HCT116 (cell line): ENCODE data around the gene LSMEM2. TPM values are rescaled to one million over a fixed set of nuclear protein-coding genes. Genes with fewer than 3 reads are reported as not detected.

Experiments used
- ATAC-seq: fragments of 200-7000 bp; cut with Tn5 transposase; 2 replicates; pipeline ENCODE4 v1.9.1; 2020; ENCODE audit warnings: mild to moderate bottlenecking, moderate library complexity
- BruUV-seq: library from RNA; stranded (reverse); fragments of 400-500 nt; replicated peaks from 2 replicates; lab custom pipeline; 2021; lab: Mats Ljungman, UMichigan
- CTCF ChIA-PET: fragments of 300-600 bp; sonication (Branson Sonifier 250); formaldehyde crosslinking; loops from one replicate; lab custom pipeline; 2021; ENCODE audit warnings: antibody characterized with exemption; lab: Charles Lee
- POLR2A ChIA-PET: fragments of 300-600, 350-600 bp; sonication (Branson Sonifier 250); formaldehyde crosslinking; loops from one replicate; lab custom pipeline; 2021; ENCODE audit warnings: antibody characterized with exemption; lab: Charles Lee
- RAD21 ChIA-PET, 2 experiments: fragments of 300-600 bp; sonication (Branson Sonifier 250); formaldehyde crosslinking; loops; one replicate each; lab custom pipeline; 2023; ENCODE audit warnings: low total read pairs in 2 of 2; ENCODE audit not compliant: uncharacterized antibody in 2 of 2, unreplicated experiment in 2 of 2, low non-redundant PET in 1 of 2; lab: Charles Lee
- DNase-seq: peaks from one replicate; pipeline ENCODE4 v3.0.0-alpha.2; 2010; ENCODE audit warnings: low read depth, low spot score
- H2AFZ ChIP-seq: fragments of 200-600 bp; shearing (Covaris generic), sonication (generic); 2 replicates; pipeline ENCODE4 v1.6.1; 2017; ENCODE audit warnings: low read depth, mixed run types, mixed read lengths, antibody characterized with exemption, low read length; ENCODE audit not compliant: poor library complexity, severe bottlenecking
- H3K27ac ChIP-seq: 2 replicates; pipeline ENCODE4 v1.5.1; 2012; ENCODE audit warnings: low read depth, low read length
- H3K27me3 ChIP-seq: fragments of 200-600 bp; sonication (generic); 2 replicates; pipeline ENCODE4 v1.6.1; 2016; ENCODE audit warnings: mixed run types, low read length, mixed read lengths; ENCODE audit not compliant: insufficient read depth
- H3K36me3 ChIP-seq, 2 experiments: fragments of 200-500 bp in 1 of 2; fragments of 200-600 bp in 1 of 2; sonication (Bioruptor generic) in 1 of 2; sonication (generic) in 1 of 2; 2 replicates each; pipeline versions ENCODE4 v1.5.1 to v1.6.1; 2014 to 2016; ENCODE audit warnings: low read length in 2 of 2, inconsistent platforms in 1 of 2, mixed read lengths in 1 of 2, mixed run types in 1 of 2; ENCODE audit not compliant: insufficient read depth in 2 of 2, control insufficient read depth in 1 of 2
- H3K4me1 ChIP-seq, 2 experiments: fragments of 200-600 bp in 1 of 2; sonication (generic) in 1 of 2; 2 replicates each; pipeline versions ENCODE4 v1.5.1 to v1.6.1; 2012 to 2017; ENCODE audit warnings: low read length in 2 of 2, inconsistent platforms in 1 of 2, mild to moderate bottlenecking in 1 of 2, mixed read lengths in 1 of 2, mixed run types in 1 of 2, moderate library complexity in 1 of 2; ENCODE audit not compliant: insufficient read depth in 2 of 2, control insufficient read depth in 1 of 2
- H3K4me2 ChIP-seq: fragments of 200-600 bp; sonication (generic); 2 replicates; pipeline ENCODE4 v1.6.1; 2017; ENCODE audit warnings: mixed run types, low read length, mixed read lengths
- H3K4me3 ChIP-seq, 2 experiments: fragments of 200-600 bp in 1 of 2; sonication (generic) in 1 of 2; replicated peaks in 1 of 2; 2 replicates each; pipeline ENCODE4 v1.5.1; 2011 to 2016; ENCODE audit warnings: low read length in 2 of 2, control low read depth in 1 of 2, low read depth in 1 of 2, mild to moderate bottlenecking in 1 of 2, mixed read lengths in 1 of 2, mixed run types in 1 of 2
- H3K79me2 ChIP-seq: fragments of 200-600 bp; sonication (generic); 2 replicates; pipeline ENCODE4 v1.6.1; 2017; ENCODE audit warnings: mild to moderate bottlenecking, mixed run types, low read length, moderate library complexity, mixed read lengths; ENCODE audit not compliant: insufficient read depth
- H3K9ac ChIP-seq: fragments of 200-600 bp; sonication (generic); 2 replicates; pipeline ENCODE4 v1.6.1; 2016; ENCODE audit warnings: low read length, mixed read lengths
- H3K9me2 ChIP-seq: fragments of 200-600 bp; sonication (generic), shearing (Covaris generic); 2 replicates; pipeline ENCODE4 v1.6.1; 2017; ENCODE audit warnings: mixed run types, mild to moderate bottlenecking, moderate library complexity; ENCODE audit not compliant: insufficient read depth
- H3K9me3 ChIP-seq, 2 experiments: fragments of 200-500 bp in 1 of 2; fragments of 200-600 bp in 1 of 2; sonication (Bioruptor generic) in 1 of 2; sonication (generic) in 1 of 2; 2 replicates each; pipeline ENCODE4 v1.6.1; 2014 to 2017; ENCODE audit warnings: low read length in 2 of 2, mixed read lengths in 2 of 2, inconsistent platforms in 1 of 2, low read depth in 1 of 2, mild to moderate bottlenecking in 1 of 2, mixed run types in 1 of 2, moderate library complexity in 1 of 2; ENCODE audit not compliant: control insufficient read depth in 1 of 2, insufficient read depth in 1 of 2
- H4K20me1 ChIP-seq: fragments of 200-600 bp; sonication (generic), shearing (Covaris generic); 2 replicates; pipeline ENCODE4 v1.6.1; 2017; ENCODE audit warnings: mixed run types, mild to moderate bottlenecking, moderate library complexity; ENCODE audit not compliant: insufficient read depth
- ATF3 ChIP-seq: IDR thresholded peaks from 2 replicates; pipeline ENCODE4 v1.6.1; 2012
- CEBPB ChIP-seq: IDR thresholded peaks from 2 replicates; pipeline ENCODE4 v1.6.1; 2012; ENCODE audit warnings: low read depth
- ELF1 ChIP-seq: IDR thresholded peaks from 2 replicates; pipeline ENCODE4 v1.6.1; 2012; ENCODE audit warnings: low read depth, borderline replicate concordance
- EZH2 ChIP-seq: fragments of 200-600 bp; sonication (generic); IDR thresholded peaks from 2 replicates; pipeline ENCODE4 v1.6.1; 2017; ENCODE audit warnings: antibody characterized with exemption, mixed run types
- EZH2phosphoT487 ChIP-seq: fragments of 200-600 bp; IDR thresholded peaks from 2 replicates; pipeline ENCODE4 v1.6.1; 2018; ENCODE audit warnings: antibody characterized with exemption, borderline replicate concordance
- FOSL1 ChIP-seq: IDR thresholded peaks from 2 replicates; pipeline ENCODE4 v1.6.1; 2012; ENCODE audit warnings: low read depth
- JUND ChIP-seq: IDR thresholded peaks from 2 replicates; pipeline ENCODE4 v1.6.1; 2012
- MAX ChIP-seq: IDR thresholded peaks from 2 replicates; pipeline ENCODE4 v1.6.1; 2012
- POLR2A ChIP-seq: IDR thresholded peaks from 2 replicates; pipeline ENCODE4 v1.7.0; 2011; ENCODE audit warnings: borderline replicate concordance; ENCODE audit not compliant: insufficient read depth, insufficient read length; ENCODE audit errors: extremely low read depth
- POLR2AphosphoS5 ChIP-seq: IDR thresholded peaks from 2 replicates; pipeline ENCODE4 v1.6.1; 2011; ENCODE audit warnings: mild to moderate bottlenecking, low read depth, low read length, moderate library complexity
- RAD21 ChIP-seq: IDR thresholded peaks from 2 replicates; pipeline ENCODE4 v1.6.1; 2012; ENCODE audit warnings: low read depth, mild to moderate bottlenecking
- REST ChIP-seq: IDR thresholded peaks from 2 replicates; pipeline ENCODE4 v1.6.1; 2012; ENCODE audit warnings: low read depth
- SIN3A ChIP-seq: IDR thresholded peaks from 2 replicates; pipeline ENCODE4 v1.6.1; 2012; ENCODE audit warnings: low read depth
- SP1 ChIP-seq: IDR thresholded peaks from 2 replicates; pipeline ENCODE4 v1.6.1; 2012; ENCODE audit warnings: low read depth
- SRF ChIP-seq: IDR thresholded peaks from 2 replicates; pipeline ENCODE4 v1.6.1; 2012; ENCODE audit warnings: low read depth
- TCF7L2 ChIP-seq: IDR thresholded peaks from 2 replicates; pipeline ENCODE4 v1.7.0; 2011; ENCODE audit warnings: borderline replicate concordance, inconsistent platforms; ENCODE audit not compliant: insufficient read depth, insufficient read length; ENCODE audit errors: extremely low read depth
- YY1 ChIP-seq: IDR thresholded peaks from 2 replicates; pipeline ENCODE4 v1.6.1; 2011; ENCODE audit warnings: low read length, low read depth, moderate library complexity, mild to moderate bottlenecking; ENCODE audit not compliant: insufficient replicate concordance; ENCODE audit errors: extremely low read depth
- ZBTB33 ChIP-seq: IDR thresholded peaks from 2 replicates; pipeline ENCODE4 v1.6.1; 2011; ENCODE audit warnings: mild to moderate bottlenecking, low read length, moderate library complexity; ENCODE audit not compliant: insufficient replicate concordance; ENCODE audit errors: extremely low read depth
- ZFX ChIP-seq: fragments of 450-650 bp; IDR thresholded peaks from 2 replicates; pipeline ENCODE4 v1.6.1; 2017
- ZNF274 ChIP-seq: fragments of 200-500 bp; sonication (Bioruptor generic); IDR thresholded peaks from 2 replicates; pipeline ENCODE4 v1.6.1; 2014; ENCODE audit warnings: mild to moderate bottlenecking, low read depth, low read length, inconsistent platforms
- intact Hi-C: fragments of 100-400 bp; cut with micrococcal nuclease; formaldehyde crosslinking; loops from 2 replicates; pipeline ENCODE4 v1.10.0; 2022
- total RNA-seq: library from RNA; stranded (reverse); gene quantifications from one replicate; pipeline ENCODE4 v1.2.1, GENCODE V29; 2021; ENCODE audit not compliant: unreplicated experiment

The LSMEM2 gene
- total RNA-seq, 1 experiment from 2014 or later, result not detected

GRCh38 chr3:50275996-50276761 is 2.7 kb upstream of the LSMEM2 start:
- H3K4me3 ChIP-seq, result no peak overlapping the region
- H3K9me2 ChIP-seq, result no peaks in the 10 kb centered on the region
- H4K20me1 ChIP-seq, result no peaks in the 10 kb centered on the region
- H3K4me1 ChIP-seq, result peaks cover 22 to 32% of the 10 kb centered on the region in 2 experiments; a peak in 3 of 4 replicates
- ATAC-seq (no peak), DNase-seq (no peak)
- no TSS peak for BruUV-seq
- no peaks in the 10 kb centered on the region for H3K79me2 ChIP-seq
- H3K4me2 ChIP-seq, result no peak overlapping the region
- no peak overlapping the region for H2AFZ ChIP-seq
- RAD21 ChIA-PET, result no interaction called here
- no peak overlapping the region for H3K9ac ChIP-seq
- CTCF ChIA-PET, result interaction anchor here (1.7 to 2.4 kb wide), 2 partner anchors 16 to 47 kb away, joined by 3 to 9 read pairs; no protein-coding TSS in a partner anchor
- no peak overlapping the region for H3K27ac ChIP-seq
- POLR2A ChIA-PET, result no interaction called here
- no peaks in the 10 kb centered on the region for H3K9me3 ChIP-seq
- intact Hi-C loops, result no loop called here
- TF ChIP-seq ZFX, result no peak
- TF ChIP-seq EZH2, result no peak
- no peak for TF ChIP-seq EZH2phosphoT487
- TF ChIP-seq MAX, result no peak
- TF ChIP-seq RAD21, result no peak
- no peak for TF ChIP-seq ELF1
- TF ChIP-seq JUND, result no peak
- TF ChIP-seq SP1, result no peak
- TF ChIP-seq SRF, result no peak
- no peak for TF ChIP-seq CEBPB
- no peak for TF ChIP-seq ATF3
- no peak for TF ChIP-seq POLR2AphosphoS5
- no peak for TF ChIP-seq REST
- no peak for TF ChIP-seq ZNF274
- TF ChIP-seq SIN3A, result no peak
- TF ChIP-seq TCF7L2, result no peak
- TF ChIP-seq POLR2A, result no peak
- TF ChIP-seq FOSL1, result no peak
- TF ChIP-seq ZBTB33, result no peak
- no peak for TF ChIP-seq YY1
- TF ChIP-seq, all 23 proteins: peak for 0
- Histone ChIP-seq H3K27me3 (no peaks in the 10 kb centered on the region), H3K36me3 (no peaks in the 10 kb centered on the region)
